Activated CD4-positive, alpha-beta T cell treated with anti-CD3 and anti-CD28 coated beads, Interleukin-2, amount 50 U/mL, for 48 hours (primary cell): ENCODE measurements around the gene MLH3.
A peak's percentile ranks its signal among the peaks of the same experiment; 100 is the strongest.
"Not testable (repeated sequence)": the region's sequence is repeated elsewhere in the genome, so short reads cannot be mapped to it uniquely, and the experiment has no call there.

Experiments
- DNase-seq, 2 experiments: peaks; one replicate each; pipeline ENCODE4 v3.0.0-alpha.2; 2020

Gene MLH3

DNA sequence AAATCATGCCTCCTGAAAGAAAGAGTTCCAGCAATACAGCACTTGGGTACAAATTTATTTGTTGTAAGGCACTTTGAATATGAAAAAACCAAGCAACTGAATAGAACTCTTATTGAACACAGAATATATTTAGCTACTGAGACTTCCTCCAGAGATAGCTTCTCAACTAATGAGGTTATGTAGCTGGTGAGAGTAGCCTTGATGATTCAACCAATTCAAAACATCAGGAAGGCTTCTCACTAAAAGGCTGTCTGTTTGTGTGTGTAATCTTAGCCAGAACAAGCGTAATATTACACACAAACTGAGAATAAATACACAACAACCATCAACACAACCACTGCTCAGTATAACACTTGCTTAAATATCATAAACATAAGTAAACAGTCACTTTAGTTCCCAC lies 28.2 kb downstream of the MLH3 start:
- no peak for DNase-seq

DNA sequence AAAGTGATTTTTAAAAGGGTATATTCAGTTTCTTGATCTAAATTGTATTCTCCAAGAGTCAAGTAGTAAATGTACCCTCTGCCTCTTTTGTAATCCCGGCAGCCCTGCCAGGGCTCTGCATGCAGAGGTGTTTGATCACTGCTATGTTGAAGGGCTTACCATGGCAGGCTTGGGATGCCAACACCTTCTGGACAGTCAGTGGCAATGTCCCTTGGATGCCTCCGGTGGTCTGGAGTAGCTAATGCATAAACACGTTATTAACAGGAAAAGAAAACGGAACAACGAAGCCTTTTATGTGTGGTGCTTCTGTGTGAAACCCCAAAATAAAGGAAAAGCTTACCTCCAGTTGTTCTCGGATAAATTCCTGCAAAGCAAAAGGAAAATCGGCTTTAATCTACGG lies 28.6 kb downstream of the MLH3 start:
- DNase-seq = no peak

DNA sequence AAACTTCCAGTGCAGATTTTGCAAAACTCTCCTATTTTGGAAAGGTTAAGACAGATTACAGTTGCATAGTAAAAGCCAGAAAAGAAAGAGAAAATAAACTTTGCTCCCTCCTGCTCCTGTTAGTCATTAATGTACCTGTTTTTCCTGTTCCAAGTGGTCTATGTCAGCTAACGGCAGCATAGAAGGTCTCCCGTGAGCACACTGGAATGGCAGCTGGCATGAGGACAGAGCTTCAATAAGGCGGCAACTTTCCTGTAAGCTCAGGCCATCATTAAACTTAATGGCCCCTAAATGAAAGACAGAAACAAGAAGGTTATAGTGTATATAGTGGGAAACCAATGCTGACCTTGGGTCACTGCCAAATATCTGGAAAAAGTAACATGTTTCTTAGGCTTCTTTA lies 32.6 kb downstream of the MLH3 start:
- DNase-seq = no peak

DNA sequence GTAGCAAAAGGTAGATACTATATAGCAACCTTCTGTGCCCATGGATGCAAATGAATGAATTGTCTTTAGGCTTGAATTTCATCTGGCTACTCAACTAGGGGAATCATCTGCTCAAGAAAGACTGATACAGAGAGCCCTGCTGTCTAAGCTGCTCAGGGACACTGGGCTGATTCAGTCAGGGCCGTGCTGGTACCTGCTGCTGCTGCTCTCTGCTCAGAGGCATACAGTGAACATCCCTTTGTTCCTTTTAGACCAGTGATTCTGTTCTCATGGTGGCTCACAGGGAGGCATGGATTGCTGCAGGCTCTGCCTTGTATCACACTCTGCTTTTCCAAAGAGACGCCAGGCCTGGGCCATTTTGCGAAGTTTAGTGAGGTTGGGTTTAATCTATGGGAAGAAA lies 34.5 kb downstream of the MLH3 start:
- no peak for DNase-seq

DNA sequence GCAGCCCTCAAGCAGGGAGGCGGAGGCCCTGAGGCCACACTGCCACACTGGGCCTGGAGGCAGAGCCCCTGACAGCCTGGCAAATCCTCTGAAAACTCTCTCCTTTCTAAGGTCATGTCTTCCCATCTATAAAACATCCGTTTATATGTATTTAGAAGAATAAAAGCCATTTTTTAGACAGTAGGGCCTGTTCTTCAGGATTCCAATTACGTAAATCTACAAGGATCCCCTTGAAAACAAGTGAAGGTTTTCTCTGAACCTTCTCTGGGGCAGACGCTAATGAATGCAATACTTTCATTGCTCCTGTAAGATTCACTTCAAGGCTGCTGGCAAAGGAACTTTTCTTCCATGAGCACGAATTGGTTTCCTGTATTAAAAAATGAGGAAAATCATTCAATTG lies 35.8 kb downstream of the MLH3 start:
- DNase-seq = no peak

DNA sequence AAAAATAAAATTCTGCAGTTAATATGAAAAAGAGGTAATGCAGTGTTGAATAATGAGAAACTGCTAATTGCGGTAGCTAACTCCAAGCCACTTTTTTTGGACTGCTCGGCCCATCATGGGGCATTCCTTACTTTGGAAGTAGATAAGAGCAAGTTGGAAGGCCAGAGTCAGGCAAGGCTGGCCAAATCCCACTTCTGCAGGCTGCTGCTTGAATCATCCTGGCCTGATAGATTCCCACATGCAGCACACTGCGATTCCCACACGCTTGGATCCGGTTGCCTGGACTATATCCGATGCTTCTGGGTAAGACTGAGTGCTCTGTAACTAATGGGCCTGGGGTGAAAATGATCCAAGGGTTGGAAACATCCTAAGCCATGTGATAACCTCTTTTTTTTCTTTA lies 38.0 kb downstream of the MLH3 start:
- DNase-seq = no peak

DNA sequence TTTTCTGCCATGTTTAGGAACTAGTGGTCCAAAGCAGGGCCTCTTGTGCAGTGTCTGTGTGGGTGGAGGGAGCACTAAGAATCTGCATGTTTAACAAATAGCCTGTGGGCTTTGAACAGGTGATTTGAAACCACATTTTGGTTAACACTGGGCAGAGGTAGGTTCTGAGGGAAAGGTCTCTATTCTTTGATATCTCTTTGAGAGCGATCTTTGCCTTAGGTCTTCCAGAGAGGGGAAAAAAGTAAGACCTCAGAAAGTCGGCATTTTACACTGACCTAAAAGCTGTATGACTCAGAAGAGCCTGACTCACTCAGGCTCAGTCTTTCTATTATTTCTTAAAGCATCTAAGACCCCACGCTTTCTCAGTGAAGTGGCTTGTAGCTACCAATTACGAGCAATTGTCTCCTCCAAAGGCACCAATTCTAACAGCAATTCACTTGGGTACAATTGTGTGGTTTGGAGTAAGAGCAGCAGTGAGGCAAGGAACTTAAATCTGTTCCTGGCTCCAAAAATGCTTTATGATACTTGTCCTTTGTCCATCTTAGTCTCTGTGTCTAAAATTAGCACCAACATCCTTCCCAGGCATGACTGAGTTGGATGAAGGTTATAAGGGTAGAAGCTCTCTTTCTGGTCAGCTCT lies 39.8 kb downstream of the MLH3 start:
- DNase-seq = peak; percentile 11 to 14

DNA sequence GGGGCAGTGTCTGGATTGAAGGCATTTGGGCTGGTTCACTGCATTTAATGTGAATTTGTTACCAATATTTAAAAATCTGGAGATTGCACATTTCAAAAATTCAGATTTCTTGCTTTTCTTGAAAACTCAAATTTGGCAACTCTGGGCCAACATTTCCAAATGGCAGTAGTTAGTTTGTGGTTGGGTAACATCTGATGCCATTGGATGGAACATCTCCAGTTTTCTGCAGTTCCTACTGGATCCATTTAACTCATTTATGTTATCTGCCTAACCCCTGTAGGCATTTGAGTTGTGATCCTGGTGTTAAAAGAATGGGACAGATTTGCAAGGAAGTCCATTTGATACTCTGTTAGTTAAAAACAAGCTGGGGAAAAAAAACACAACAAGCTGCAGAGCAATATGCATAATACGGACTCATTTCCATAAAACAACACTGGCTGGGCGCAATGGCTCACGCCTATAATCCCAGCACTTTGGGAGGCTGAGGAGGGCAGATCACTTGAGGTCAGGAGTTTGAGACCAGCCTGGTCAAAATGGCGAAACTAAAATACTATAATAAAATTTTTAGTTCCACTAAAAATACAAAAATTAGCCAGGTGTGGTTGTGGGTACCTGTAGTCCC lies 40.7 kb downstream of the MLH3 start:
- DNase-seq = no peak

DNA sequence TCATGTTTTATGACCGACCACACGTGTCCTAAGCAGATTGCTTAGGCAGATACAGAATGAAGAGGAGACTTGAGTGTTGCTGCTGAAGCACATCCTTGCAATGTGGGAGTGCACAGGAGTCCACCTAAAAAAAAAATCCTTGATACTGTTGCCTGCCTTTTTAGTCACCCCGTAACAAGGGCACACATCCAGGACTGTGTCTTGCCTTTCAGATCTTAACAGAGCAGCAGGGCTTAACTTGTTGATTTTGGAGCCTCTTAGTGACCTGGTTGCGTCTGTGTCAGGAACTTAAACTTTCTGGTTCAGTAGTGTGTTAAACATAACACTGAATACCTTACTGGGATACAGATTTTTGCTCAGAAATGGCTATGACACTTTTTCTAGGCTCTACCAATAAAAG lies 42.1 kb downstream of the MLH3 start:
- DNase-seq = no peak

DNA sequence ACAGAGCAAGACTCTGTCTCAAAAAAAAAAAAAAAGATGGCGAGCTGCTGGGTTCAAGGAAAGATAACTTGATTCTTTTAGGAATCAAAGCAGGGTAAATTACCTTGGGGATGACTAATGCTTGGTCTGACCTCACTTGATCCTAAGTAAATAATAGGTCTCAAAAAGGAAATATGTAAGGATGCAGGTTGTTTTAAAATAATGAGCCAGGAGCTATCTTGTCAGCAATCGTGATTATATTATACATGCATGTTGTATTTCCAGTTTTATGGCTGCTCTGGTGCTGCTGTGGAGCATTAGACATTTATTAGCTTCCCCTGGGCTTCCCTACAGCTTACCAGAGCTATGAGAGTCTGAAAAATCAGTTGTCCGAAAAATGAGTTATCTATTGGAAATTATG lies 45.9 kb downstream of the MLH3 start:
- DNase-seq = no peak

DNA sequence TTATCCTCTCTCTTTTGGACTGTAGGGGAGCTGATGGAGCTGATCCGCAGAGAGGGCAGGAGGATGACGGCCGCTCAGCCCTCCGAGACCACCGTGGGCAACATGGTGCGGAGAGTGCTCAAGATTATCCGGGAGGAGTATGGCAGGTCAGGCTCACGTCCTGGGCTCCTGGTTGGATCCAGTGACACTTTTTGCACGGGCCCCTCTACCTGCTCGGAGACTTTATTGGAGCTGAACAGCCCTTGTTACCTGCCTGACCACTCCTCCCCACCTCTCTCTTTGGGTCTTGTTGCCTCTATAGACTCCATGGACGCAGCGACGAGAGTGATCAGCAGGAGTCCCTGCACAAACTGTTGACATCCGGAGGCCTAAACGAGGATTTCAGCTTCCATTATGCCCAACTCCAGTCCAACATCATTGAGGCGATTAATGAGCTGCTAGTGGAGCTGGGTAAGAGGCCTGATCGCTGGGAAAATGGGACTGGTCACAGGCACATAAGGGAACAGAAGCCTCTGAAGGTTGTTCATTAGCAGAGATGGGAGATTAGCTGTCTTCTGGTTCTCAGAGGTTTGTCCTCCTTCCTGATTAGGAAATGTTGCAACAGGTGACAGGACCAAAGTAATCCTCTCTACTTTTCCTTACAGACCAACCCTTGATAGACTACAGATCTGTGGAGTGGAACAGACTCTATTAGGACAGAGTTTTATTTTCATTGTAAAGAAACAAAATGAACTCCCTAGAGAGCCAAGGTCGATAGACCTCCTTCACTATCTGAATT lies 47.8 kb downstream of the MLH3 start:
- peak; percentile 5 to 7 for DNase-seq

DNA sequence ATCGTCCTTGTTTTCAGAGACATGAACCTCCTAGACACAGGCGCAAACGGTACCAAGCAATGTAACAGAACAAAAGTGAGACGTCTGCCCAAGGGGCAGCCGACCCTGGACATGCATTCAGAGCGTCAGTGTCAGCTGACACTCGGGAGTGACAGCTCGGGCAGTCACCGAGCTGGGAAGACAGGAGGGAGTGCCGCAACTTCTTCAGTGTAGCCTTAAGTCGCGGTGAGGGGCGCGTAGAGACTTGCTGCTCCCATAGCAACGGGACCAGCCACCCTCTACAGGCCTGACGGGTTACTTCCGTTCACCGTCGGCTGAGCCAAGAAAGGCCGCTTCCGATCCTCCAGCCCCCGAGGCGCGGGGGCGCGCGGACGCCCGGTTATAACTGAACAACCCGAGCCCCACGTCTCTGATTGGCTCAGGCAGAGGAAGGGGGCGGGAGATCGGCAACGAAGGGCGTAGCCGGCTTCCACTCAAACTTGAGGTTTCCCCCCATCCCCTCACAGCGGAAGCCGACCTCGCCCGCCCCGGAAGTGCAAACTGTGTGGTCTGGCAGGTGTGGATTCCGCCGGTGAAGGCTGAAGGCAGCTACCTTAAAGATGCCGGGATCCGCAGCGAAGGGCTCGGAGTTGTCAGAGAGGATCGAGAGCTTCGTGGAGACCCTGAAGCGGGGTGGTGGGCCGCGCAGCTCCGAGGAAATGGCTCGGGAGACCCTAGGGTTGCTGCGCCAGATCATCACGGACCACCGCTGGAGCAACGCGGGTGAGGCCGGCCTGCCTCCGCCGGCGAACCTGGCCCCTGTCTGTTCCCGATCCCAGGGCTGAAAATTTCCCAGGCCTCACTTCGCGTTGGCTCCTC lies 48.6 kb downstream of the MLH3 start, which contains the start of gene EIF2B2:
Gene EIF2B2, plus strand, starts transcription at position 530 of the 858 bp plus-strand sequence. Its CDS starts 70 bp downstream, at position 600.
- peak; percentile 100 for DNase-seq

DNA sequence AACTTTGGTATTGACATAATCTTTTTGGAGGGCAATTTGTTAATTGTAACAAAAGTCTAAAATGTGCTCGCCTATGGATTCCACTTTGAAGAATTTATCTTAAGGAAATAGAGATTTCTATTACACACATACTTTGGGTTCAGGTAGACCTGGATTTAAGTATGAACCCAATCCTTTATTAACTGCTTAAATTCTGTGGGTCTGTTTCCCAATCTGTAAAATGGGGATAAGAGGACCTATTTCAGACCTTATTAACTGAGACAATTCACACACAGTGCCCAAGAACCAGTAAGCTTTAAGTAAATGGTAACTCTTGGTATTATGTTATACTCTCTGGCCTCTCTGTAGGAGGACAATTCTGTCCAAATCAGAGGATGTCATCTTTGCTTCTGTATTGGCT lies 49.4 kb downstream of the MLH3 start:
- no peak for DNase-seq

DNA sequence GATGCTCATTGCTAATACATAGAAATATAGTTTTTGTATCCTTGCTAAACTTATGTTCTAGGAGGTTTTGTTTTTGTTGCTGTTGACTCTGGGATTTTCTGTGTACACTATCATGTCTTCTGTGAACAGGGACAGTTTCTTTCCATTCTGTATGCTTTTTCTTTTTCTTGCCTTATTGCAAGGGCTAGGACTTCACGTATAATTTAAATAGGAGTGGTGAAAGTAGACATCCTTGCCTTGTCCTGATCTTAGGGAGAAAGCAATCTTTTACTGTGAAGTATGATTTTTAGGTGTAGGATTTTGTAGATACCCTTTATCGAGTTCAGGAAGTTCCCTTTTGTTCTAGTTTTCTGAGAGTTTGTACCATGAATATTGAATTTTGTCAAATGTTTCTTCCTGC lies 50.0 kb downstream of the MLH3 start:
- DNase-seq = no peak

DNA sequence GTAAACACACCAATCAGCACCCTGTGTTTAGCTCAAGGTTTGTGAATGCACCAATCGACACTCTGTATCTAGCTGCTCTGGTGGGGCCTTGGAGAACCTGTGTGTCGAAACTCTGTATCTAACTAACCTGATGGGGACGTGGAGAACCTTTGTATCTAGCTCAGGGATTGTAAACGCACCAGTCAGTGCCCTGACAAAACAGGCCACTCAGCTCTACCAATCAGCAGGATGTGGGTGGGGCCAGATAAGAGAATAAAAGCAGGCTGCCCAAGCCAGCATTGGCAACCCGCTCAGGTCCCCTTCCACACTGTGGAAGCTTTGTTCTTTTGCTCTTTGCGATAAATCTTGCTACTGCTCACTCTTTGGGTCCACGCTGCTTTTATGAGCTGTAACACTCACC lies 55.5 kb downstream of the MLH3 start:
- not testable (repeated sequence) for DNase-seq

DNA sequence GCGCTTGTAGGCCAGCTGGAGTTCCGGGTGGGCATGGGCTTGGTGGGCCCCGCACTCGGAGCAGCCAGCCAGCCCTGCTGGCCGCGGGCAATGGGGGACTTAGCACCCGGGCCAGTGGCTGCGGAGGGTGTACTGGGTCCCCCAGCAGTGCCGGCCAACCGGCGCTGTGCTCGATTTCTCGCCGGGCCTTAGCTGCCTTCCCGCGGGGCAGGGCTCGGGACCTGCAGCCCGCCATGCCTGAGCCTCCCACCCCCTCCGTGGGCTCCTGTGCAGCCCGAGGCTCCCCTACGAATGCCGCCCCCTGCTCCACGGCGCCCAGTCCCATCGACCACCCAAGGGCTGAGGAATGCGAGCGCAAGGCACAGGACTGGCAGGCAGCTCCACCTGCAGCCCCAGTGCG lies 57.1 kb downstream of the MLH3 start:
- DNase-seq = not testable (repeated sequence)

DNA sequence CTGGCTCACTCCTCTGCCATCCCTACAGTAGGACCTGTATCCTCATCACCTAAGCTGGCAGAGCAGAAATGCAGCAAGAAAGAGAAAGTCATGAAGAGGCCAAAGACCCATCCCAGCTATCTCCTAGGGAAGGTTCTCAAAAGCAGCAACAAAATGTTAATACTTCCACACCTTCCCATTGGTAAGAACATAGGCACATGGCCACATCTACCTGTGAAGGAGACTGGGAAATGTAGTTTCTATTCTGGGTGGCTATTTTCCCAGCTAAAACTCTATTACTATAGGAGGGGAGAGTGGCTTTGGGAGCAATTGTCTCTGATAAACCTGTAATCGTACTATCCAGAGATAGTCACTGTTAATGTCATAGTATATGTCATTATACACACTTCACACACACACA lies 62.3 kb downstream of the MLH3 start:
- no peak for DNase-seq

DNA sequence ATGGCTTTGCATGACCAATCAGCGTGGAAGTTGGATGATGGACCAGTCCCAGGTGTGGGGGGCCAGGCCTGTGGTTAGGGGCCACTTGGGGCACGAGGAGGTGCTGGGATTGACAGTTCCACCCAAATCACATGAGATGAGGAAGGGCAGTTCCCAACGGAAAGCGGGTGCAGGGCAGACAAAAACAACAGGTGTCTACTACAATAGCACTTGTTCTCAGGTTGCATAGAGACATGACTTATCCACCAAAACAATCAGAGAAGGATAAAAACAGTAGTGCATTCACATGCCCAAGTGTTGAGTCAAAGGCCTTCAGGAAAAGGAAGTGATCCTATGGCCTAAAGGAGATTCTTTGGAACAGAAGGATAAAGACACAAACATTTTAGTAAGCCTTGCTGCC lies 63.1 kb downstream of the MLH3 start:
- no peak for DNase-seq

DNA sequence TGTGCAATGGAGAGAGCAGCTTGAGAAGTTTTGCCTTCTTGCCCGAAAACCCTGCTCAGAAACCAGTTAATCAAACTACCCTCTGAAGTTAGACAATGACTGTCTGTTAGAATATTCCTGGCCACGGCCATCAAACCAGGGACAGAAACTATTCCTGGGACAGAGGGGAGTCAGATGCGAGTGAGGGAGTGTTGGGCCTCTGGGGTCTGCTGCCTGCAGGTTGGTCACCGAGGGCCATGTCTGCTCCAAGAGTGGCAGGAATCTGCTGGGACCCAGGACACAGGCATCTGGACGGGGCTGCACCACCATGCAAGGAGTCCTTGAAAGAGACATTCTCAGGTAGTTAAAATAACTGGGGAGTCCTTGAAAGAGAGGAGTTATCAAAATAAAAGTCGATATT lies 65.5 kb downstream of the MLH3 start:
- no peak for DNase-seq

DNA sequence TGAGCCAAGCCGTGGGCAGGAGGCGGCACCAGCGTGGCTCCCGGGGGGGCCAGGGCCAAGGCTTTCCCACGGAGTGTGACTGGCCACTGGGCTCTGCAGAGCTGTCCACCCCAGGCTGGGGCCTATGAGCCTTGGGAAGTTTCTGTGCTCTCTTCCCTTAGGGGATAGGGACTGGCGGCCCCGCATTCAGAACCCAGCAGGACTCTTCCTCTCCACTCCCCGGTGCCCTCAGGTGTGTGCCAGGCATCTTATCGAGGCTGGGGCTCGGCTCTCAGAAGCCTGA lies 66.3 kb downstream of the MLH3 start:
- no peak for DNase-seq

DNA sequence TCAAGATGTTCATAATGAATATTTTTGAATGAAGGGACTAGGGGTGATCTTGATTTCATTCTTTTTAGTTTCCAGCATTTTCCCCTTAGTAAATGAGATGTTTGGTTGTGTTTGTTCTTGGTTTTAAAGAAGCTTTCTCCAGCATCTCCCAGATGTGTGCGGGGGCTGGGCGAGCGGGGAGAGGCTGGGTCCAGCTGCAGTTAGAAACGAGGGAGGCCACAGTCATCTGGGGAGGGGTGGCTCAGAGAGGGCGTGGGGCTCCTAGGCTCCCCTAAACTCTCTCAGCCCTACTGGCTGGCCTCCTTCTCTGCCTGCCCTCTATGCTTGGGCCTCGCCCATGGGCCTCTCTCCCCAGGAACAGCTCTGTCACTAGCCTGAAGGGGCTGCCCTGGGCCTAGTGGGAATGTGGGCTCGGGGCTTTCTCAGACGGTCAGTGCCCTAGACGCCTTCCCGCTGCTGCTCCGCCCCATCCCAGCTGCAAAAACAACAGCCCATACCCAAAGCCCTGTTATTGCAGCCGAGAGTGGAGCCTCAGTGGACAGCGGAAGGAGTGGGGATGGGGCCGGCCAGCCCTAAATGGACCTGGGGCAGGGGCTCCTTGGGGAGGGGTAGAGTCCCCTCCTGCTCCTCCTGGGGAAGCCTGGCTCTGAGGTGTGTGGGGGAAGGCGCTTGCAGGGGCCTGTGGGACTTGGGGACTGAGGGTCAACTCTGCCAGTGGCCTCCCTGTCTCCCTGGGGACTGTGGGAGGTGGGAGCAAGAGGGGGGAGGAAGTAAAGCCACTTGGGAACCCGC lies 66.8 kb downstream of the MLH3 start:
- no peak for DNase-seq

DNA sequence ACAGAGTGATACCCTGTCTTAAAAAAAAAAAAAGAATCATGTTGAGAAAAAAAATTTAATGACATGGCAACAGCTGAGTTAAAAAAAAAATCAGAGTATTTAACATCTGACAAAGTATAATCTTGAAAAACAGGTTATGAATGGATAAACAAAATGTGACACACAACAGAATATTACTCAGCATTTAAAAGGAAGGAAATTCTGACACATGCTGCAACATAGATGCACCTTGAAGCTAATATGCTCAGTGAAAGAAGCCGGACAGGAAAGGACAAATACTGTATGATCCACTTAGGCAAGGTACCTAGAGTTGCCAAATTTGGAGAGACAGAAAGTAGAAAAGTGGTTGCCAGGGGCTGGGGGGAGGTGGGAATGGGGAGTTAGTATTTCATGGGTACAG lies 67.9 kb downstream of the MLH3 start:
- no peak for DNase-seq

DNA sequence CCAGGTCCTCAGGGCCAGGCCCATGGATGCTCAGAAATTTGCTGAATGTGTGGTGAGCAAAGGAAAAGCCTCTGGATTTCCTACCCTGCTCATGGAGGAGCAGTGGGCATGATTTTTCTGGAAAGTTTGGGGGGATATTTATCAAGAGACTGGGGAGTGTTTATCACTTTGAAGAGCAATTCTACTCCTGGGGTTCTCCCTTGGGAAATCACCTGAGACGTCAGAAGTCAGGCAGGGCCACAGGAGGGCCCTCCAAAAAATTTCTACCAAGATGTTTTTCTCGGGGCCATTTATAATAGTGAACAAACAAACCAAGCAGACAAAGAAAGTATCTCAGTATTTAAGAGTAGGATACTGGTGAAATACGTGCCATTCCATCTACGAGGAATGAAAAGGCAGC lies 68.6 kb downstream of the MLH3 start:
- DNase-seq = no peak
